NOMO-1 (cell line): Measurements from ENCODE around the gene EHBP1.
A peak's percentile ranks its signal among the peaks of the same experiment; 100 is the strongest.

Experiments used
- DNase-seq, 2 experiments: peaks; one replicate each; lab custom pipeline; 2025; ENCODE audit not compliant: unreplicated experiment in 2 of 2; lab: John Stamatoyannopoulos, UW

EHBP1 gene

DNA sequence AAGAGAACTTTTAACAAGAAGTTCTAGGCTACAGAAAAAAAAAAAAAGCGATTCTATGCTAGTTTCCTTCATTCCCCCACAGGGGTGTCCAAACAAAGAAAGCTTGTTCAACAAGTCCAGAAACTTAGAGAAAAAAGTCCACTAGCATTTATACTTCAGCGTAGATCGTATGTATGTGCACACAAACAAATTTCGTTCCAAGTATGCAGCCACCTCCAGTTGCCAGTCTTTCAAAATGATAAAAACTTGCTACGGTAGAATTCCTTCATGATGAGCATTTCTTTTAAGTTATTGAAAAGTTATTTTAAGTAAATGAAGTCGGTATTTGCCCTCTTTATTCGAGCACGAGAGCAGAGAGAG is 341.4 kb downstream of the EHBP1 start:
- no peak for DNase-seq

DNA sequence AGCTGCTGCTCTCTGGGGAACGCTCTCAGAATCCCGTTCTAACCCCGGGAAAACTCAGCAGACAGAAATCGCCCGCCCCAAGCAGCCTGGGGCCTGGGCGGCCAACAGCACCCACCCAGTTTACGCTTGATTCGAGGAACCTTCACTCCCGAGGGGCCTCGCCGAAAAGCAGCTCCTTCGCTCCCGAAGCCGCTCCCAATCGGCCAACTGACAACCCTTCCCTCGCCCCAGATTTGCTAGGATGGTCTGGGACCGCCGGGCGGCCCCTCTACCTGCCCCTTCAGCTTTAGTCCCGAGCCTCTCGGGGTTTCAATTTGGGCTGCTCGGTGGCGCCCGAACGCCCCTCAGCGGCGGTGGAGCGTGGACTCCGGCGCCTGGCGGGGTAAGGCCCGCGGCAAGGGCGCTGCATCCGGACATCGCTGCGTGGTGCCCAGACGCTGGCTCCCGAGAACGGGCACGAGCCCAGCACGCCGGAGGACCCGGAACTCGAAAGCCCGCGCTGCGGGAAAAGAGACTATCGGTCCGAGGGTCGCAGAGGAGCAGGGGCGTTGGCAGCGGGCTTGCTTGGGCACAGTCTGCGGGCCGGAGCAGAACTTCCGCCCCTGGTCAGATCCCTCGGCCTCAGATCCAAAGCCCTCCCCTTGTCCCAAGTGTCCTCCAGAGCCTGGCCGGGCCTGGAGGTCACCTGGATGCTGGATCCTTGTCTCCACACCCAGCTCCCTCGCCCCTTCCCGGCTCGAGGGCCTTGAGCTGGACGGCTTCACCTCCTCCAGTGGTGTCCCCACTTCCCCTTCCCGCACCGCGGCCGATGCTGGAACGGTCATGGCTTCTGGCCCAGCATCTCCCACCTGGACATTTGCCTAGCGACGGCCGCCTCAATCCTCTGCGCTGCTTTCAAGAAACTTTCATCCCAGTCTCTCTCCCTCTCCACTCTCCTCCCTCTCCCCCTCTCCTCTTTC is 342.1 kb downstream of the EHBP1 start:
- DNase-seq = no peak

- DNase-seq = no peak
These were observed 343.1 kb downstream of the EHBP1 start for GRCh38 chr2:63048367-63049171.

- DNase-seq = no peak
These were observed 343.9 kb downstream of the EHBP1 start for GRCh38 chr2:63049211-63049969.

DNA sequence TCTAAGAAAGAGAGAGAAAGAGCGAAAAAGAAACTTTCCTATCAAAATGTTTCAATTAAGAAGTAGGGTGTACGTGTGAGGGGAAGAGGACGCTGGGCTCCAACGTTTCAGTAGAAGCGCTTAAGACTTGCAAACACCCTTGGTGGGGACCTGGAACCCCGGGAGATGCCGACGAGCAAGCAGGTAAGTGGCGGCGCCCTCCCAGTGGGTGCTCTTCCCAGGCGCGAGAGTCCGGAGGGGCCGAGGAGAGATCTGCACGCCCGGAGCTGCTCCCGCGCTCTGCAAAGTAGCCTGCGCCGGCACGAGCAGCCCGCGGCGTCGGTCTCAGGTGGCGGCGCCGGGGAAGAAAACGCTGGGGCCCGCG is 344.4 kb downstream of the EHBP1 start:
- DNase-seq = no peak

- DNase-seq = peak; percentile 78 to 86
These were observed 345.0 kb downstream of the EHBP1 start, which contains the start of gene OTX1 for GRCh38 chr2:63050334-63051041. TSS of gene OTX1 (plus strand) at chr2:63050830. CDS start at chr2:63052991, 2,161 bp downstream.

DNA sequence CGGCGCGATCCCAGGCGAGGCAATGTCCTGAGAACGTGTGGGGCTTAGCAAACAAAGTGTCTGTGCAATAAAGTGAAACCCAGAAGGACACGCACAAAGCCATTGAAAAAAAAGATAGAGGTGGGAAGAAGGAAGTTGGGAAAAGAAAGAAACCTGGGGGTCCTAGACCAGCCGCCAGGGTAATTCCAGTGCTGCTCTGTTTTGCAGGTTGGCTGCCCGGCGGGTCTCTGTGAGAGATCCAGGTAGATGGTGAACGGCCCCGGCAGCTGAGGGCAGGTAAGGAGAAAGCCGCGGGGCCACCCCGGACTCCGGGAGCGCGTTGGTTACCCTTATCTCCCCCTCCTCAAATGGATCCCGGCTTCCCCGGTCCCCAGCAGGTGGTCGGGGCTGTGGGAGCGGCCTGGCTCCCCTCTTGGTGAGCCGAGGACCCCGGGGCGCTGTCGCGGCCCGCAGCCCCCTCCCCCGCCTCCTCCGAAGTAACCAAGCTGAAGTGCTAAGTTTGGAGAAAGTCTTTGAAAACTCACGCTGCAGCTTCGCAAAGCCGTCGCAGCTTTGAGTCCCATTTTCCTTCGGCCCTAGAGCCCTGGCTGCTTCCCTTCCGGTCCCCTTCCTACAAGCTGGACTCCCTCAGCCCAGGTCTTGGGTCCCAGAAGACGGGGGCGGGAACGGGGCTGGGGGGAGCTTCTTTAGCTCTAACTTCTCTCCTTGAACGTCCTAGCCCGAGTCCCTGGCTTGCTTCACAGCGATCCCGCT is 345.7 kb downstream of the EHBP1 start:
- peak in 1 of 2 experiments; percentile 11 for DNase-seq

GRCh38 chr2:63051795-63052333 is 346.4 kb downstream of the EHBP1 start:
- DNase-seq = no peak

- DNase-seq = no peak
These were observed 347.0 kb downstream of the EHBP1 start for GRCh38 chr2:63052411-63053080.

DNA sequence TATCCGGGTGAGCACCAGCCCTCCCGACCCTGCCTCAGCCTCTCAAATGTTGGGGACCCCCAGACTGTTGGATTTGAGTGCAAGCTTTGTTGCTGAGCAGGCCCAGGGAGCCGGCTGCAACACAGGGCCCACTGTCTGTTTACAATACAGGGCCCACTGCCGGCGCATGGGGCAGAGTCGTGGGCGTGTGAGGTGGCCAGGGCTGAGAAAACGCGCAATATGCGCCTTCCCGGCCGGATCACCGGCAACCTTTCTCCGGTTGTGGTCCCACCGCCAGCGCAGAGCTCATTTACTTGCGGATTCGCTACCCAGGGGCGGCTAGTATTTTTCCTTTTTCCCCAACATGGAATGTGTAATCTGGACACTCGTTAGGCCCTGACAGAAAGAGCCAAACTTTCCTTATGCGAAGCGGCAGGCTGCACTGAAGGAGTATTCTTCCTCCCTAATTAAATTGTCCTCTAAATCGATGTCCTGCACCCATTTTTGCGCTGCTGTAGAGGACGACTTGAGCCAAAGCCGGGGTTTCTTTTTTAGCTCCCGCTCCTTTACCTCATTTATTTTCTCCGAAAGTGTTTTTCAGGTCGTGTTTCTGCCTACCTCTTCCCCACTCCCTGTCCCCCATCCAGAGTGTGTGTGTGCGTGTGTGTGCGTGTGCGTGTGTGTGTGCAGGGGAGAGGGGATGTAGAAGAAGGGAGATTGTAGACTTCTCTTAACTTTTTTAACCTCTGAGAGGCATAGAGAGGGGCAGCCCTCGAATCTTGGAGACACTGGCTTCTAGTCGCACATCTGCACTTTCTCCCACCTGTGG is 347.8 kb downstream of the EHBP1 start:
- no peak for DNase-seq

DNA sequence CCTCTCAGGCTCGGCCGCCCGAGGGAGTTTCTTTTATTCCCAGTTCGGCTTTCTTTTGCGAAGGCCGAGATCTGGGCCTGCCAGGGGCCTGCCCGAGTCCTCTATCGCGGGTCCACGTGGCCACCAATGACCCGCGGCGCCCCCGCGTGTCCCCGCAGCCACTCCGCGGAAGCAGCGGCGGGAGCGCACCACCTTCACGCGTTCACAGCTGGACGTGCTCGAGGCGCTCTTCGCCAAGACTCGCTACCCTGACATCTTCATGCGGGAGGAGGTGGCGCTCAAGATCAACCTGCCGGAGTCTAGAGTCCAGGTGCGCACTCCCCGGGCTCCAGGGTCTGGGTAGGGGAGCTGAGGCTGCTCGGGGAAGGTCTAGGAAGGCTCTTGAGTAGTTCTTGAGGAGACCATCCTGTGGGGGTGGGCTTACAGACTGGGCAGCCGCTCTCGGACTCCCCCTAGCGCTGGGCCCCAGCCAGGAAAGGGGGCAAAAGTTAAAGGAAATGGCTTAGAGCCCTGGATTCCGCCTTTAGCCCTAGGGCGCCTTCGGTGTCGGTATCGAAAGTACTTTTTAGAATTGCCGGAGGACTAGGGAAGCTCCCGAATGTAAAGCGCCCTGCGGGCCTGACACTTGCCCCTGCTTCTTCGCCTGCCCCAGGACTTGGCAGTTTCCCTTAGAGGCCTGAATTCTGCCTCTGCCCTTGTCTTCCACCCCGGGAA is 348.5 kb downstream of the EHBP1 start:
- DNase-seq = no peak

- no peak for DNase-seq
These were observed 349.3 kb downstream of the EHBP1 start for GRCh38 chr2:63054841-63055225.

DNA sequence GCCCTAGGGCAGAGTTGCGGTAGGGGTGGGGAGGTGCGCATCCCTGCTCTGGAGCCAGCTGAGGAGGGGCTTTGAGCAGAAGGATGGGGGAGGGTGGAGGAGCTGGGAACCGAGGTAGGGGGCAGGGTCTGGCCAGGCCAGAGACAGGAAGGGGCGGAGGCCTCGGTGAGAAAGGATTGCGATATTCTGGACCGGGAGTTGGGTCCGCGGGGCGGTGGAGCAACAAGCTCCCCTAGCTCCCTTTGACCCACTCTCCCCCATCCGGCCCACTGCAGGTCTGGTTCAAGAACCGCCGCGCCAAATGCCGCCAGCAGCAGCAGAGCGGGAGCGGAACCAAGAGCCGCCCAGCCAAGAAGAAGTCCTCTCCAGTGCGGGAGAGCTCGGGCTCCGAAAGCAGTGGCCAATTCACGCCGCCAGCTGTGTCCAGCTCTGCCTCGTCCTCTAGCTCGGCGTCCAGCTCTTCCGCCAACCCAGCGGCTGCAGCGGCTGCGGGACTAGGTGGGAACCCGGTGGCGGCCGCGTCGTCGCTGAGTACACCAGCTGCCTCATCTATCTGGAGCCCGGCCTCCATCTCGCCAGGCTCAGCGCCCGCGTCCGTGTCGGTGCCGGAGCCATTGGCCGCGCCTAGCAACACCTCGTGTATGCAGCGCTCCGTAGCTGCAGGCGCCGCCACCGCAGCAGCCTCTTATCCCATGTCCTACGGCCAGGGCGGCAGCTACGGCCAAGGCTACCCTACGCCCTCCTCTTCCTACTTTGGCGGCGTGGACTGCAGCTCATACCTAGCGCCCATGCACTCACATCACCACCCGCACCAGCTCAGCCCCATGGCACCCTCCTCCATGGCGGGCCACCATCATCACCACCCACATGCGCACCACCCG is 350.0 kb downstream of the EHBP1 start:
- DNase-seq = no peak

- DNase-seq = no peak
These were observed 350.9 kb downstream of the EHBP1 start for GRCh38 chr2:63056107-63057050.
